Caco-2 (cell line): ENCODE data around the gene ADD2. TPM values are rescaled to one million over a fixed set of nuclear protein-coding genes. Genes with fewer than 3 reads are reported as not detected.

Source experiments
- BruUV-seq: library from RNA; stranded (reverse); fragments of 400-500 nt; replicated peaks from 2 replicates; lab custom pipeline; 2021; lab: Mats Ljungman, UMichigan
- CTCF ChIA-PET: fragments of 300-600 bp; sonication (Branson Sonifier 250); formaldehyde crosslinking; loops from one replicate; lab custom pipeline; 2022; ENCODE audit warnings: antibody characterized with exemption; lab: Charles Lee
- POLR2A ChIA-PET: fragments of 300-600 bp; sonication (Branson Sonifier 250); formaldehyde crosslinking; loops from one replicate; lab custom pipeline; 2022; ENCODE audit warnings: antibody characterized with exemption; lab: Charles Lee
- DNase-seq, 2 experiments: peaks; one replicate each; pipeline versions ENCODE4 v3.0.0 to v3.0.0-alpha.2; 2020 to 2022
- H3K27me3 ChIP-seq: replicated peaks from 2 replicates; pipeline ENCODE4 v1.6.0; 2011; ENCODE audit warnings: low read length; ENCODE audit not compliant: control insufficient read depth, insufficient read depth
- H3K36me3 ChIP-seq: 2 replicates; pipeline ENCODE4 v1.5.1; 2011; ENCODE audit warnings: low read length; ENCODE audit not compliant: control insufficient read depth, insufficient read depth
- H3K4me1 ChIP-seq: fragments of 250-450 bp; sonication (Bioruptor Pico); 2 replicates; pipeline ENCODE4 v1.5.1; 2020; ENCODE audit warnings: mild to moderate bottlenecking
- H3K4me3 ChIP-seq: 2 replicates; pipeline ENCODE4 v1.5.1; 2011; ENCODE audit warnings: low read depth, mild to moderate bottlenecking, control low read depth, low read length
- H3K9me3 ChIP-seq: fragments of 250-450 bp; sonication (Bioruptor Pico); 2 replicates; pipeline ENCODE4 v1.5.1; 2020; ENCODE audit warnings: mild to moderate bottlenecking, moderate library complexity
- H3K27ac Mint-ChIP-seq: one replicate; pipeline ENCODE4 v1.8.0; 2022; ENCODE audit warnings: mixed read lengths; ENCODE audit not compliant: unreplicated experiment
- H3K27me3 Mint-ChIP-seq: one replicate; pipeline ENCODE4 v1.8.0; 2022; ENCODE audit warnings: mixed read lengths; ENCODE audit not compliant: insufficient read depth, unreplicated experiment
- H3K36me3 Mint-ChIP-seq: one replicate; pipeline ENCODE4 v1.8.0; 2022; ENCODE audit warnings: mild to moderate bottlenecking, mixed read lengths; ENCODE audit not compliant: insufficient read depth, unreplicated experiment
- H3K4me1 Mint-ChIP-seq: one replicate; pipeline ENCODE4 v1.8.0; 2022; ENCODE audit warnings: low read depth, mixed read lengths; ENCODE audit not compliant: unreplicated experiment
- H3K4me3 Mint-ChIP-seq: one replicate; pipeline ENCODE4 v1.8.0; 2022; ENCODE audit warnings: mild to moderate bottlenecking, moderate library complexity, mixed read lengths; ENCODE audit not compliant: unreplicated experiment
- H3K9me3 Mint-ChIP-seq: one replicate; pipeline ENCODE4 v1.8.0; 2022; ENCODE audit warnings: mixed read lengths; ENCODE audit not compliant: unreplicated experiment
- CTCF ChIP-seq, 2 experiments: fragments of 200-600 bp in 1 of 2; IDR thresholded peaks; 1 replicate in 1 of 2; 2 replicates in 1 of 2; pipeline versions ENCODE4 v1.5.1 to v1.8.0; 2011 to 2022; ENCODE audit warnings: antibody characterized with exemption in 1 of 2, control low read depth in 1 of 2, inconsistent platforms in 1 of 2, low read depth in 1 of 2, low read length in 1 of 2, mild to moderate bottlenecking in 1 of 2, moderate library complexity in 1 of 2; ENCODE audit not compliant: insufficient read depth in 1 of 2, severe bottlenecking in 1 of 2, unreplicated experiment in 1 of 2
- intact Hi-C: fragments of 100-400 bp; cut with micrococcal nuclease; formaldehyde crosslinking; loops from one replicate; pipeline ENCODE4 v1.10.0; 2022; ENCODE audit not compliant: unreplicated experiment
- total RNA-seq: library from RNA; stranded (reverse); gene quantifications from 2 replicates; pipeline ENCODE4 v1.2.3, GENCODE V29; 2022

The ADD2 gene
- total RNA-seq, 1 experiment from 2014 or later: not detected

GRCh38 chr2:70671092-70671675, 96.8 kb downstream of the ADD2 start:
- DNase-seq: no peak
- Mint-ChIP-seq H3K9me3 (no peaks in the 10 kb centered on the region), H3K27ac (no peak overlapping the region), H3K27me3 (peaks cover 17% of the 10 kb centered on the region), H3K36me3 (no peaks in the 10 kb centered on the region), H3K4me1 (no peaks in the 10 kb centered on the region), H3K4me3 (no peak overlapping the region)
- Histone ChIP-seq H3K36me3 (no peaks in the 10 kb centered on the region), H3K4me3 (no peak overlapping the region), H3K27me3 (no peaks in the 10 kb centered on the region; the same call in 1 of the 2 replicates), H3K4me1 (no peaks in the 10 kb centered on the region), H3K9me3 (no peaks in the 10 kb centered on the region)
- intact Hi-C loops: no loop called here
- POLR2A ChIA-PET: no interaction called here
- BruUV-seq: no TSS peak
- peak in 1 of 2 experiments; percentile 2 for TF ChIP-seq CTCF (IDR thresholded peaks at IDR 0.05; ENCODE audit: insufficient read depth in 1 of 2, low read depth in 1 of 2, low read length in 1 of 2, severe bottlenecking in 1 of 2, unreplicated experiment in 1 of 2)
- CTCF ChIA-PET: no interaction called here

GRCh38 chr2:70670626-70671025, 97.4 kb downstream of the ADD2 start:
- Histone ChIP-seq H3K27me3 (no peaks in the 10 kb centered on the region; the same call in 1 of the 2 replicates), H3K36me3 (no peaks in the 10 kb centered on the region), H3K4me1 (no peaks in the 10 kb centered on the region), H3K9me3 (no peaks in the 10 kb centered on the region), H3K4me3 (no peak overlapping the region)
- no peaks in the 10 kb centered on the region for H3K9me3 Mint-ChIP-seq
- H3K27ac Mint-ChIP-seq: no peak overlapping the region
- no TSS peak for BruUV-seq
- H3K36me3 Mint-ChIP-seq: no peaks in the 10 kb centered on the region
- TF ChIP-seq CTCF (IDR thresholded peaks at IDR 0.05; ENCODE audit: insufficient read depth in 1 of 2, low read depth in 1 of 2, low read length in 1 of 2, severe bottlenecking in 1 of 2, unreplicated experiment in 1 of 2): no peak
- no peak for DNase-seq
- POLR2A ChIA-PET: no interaction called here
- H3K27me3 Mint-ChIP-seq: peaks cover 18% of the 10 kb centered on the region
- H3K4me1 Mint-ChIP-seq: no peaks in the 10 kb centered on the region
- intact Hi-C loops: no loop called here
- CTCF ChIA-PET: no interaction called here
- H3K4me3 Mint-ChIP-seq: no peak overlapping the region

GRCh38 chr2:70670202-70670601, 97.8 kb downstream of the ADD2 start:
- Histone ChIP-seq H3K4me1 (no peaks in the 10 kb centered on the region), H3K36me3 (no peaks in the 10 kb centered on the region), H3K27me3 (no peaks in the 10 kb centered on the region; the same call in 1 of the 2 replicates), H3K4me3 (no peak overlapping the region), H3K9me3 (no peaks in the 10 kb centered on the region)
- H3K27ac Mint-ChIP-seq: no peak overlapping the region
- H3K27me3 Mint-ChIP-seq: peaks cover 21% of the 10 kb centered on the region
- TF ChIP-seq CTCF (IDR thresholded peaks at IDR 0.05; ENCODE audit: insufficient read depth in 1 of 2, low read depth in 1 of 2, low read length in 1 of 2, severe bottlenecking in 1 of 2, unreplicated experiment in 1 of 2): no peak
- CTCF ChIA-PET: no interaction called here
- DNase-seq: no peak
- no TSS peak for BruUV-seq
- POLR2A ChIA-PET: no interaction called here
- no peaks in the 10 kb centered on the region for H3K4me1 Mint-ChIP-seq
- H3K4me3 Mint-ChIP-seq: no peak overlapping the region
- no peaks in the 10 kb centered on the region for H3K9me3 Mint-ChIP-seq
- intact Hi-C loops: no loop called here
- H3K36me3 Mint-ChIP-seq: no peaks in the 10 kb centered on the region
